CD14-positive monocyte (primary cell): ENCODE results near the gene SIK2. TPM values are rescaled to one million over a fixed set of nuclear protein-coding genes. Genes with fewer than 3 reads are reported as not detected.

ENCODE experiments used
- DNase-seq, 3 donors: peaks; one replicate each; pipeline ENCODE4 v3.0.0-alpha.2; 2011 to 2022
- H2AFZ ChIP-seq: 2 replicates; pipeline ENCODE4 v1.6.0; 2012; ENCODE audit warnings: mild to moderate bottlenecking, low read depth, low read length, inconsistent platforms; ENCODE audit not compliant: insufficient read depth, poor library complexity, severe bottlenecking
- H3K27ac ChIP-seq, 2 donors: 1 replicate in 1 of 2; 2 replicates in 1 of 2; pipeline ENCODE4 v1.5.1; 2012 to 2013; ENCODE audit warnings: low read length in 2 of 2, control low read depth in 1 of 2, inconsistent platforms in 1 of 2, low read depth in 1 of 2, mild to moderate bottlenecking in 1 of 2
- H3K27me3 ChIP-seq, 2 donors: one replicate each; pipeline versions ENCODE4 v1.6.0 to v1.6.1; 2011 to 2013; ENCODE audit warnings: low read length in 2 of 2; ENCODE audit not compliant: control insufficient read depth in 2 of 2, insufficient read depth in 2 of 2
- H3K36me3 ChIP-seq, 2 donors: replicated peaks in 1 of 2; 1 replicate in 1 of 2; 2 replicates in 1 of 2; pipeline versions ENCODE4 v1.5.1 to v1.6.1; 2012 to 2013; ENCODE audit warnings: low read length in 2 of 2, control low read depth in 1 of 2, inconsistent platforms in 1 of 2, mild to moderate bottlenecking in 1 of 2; ENCODE audit not compliant: insufficient read depth in 2 of 2, control insufficient read depth in 1 of 2
- H3K4me1 ChIP-seq, 2 donors: 1 replicate in 1 of 2; 2 replicates in 1 of 2; pipeline versions ENCODE4 v1.5.1 to v1.6.1; 2012 to 2013; ENCODE audit warnings: low read length in 2 of 2, control low read depth in 1 of 2, inconsistent platforms in 1 of 2, mild to moderate bottlenecking in 1 of 2, moderate library complexity in 1 of 2; ENCODE audit not compliant: insufficient read depth in 2 of 2, control insufficient read depth in 1 of 2
- H3K4me2 ChIP-seq: replicated peaks from 2 replicates; pipeline ENCODE3; 2012; ENCODE audit warnings: low read length, moderate library complexity, mild to moderate bottlenecking; ENCODE audit not compliant: poor library complexity, severe bottlenecking; ENCODE audit errors: extremely low read depth
- H3K4me3 ChIP-seq, 3 experiments: fragments of 200-600 bp in 1 of 3; sonication (generic) in 1 of 3; replicated peaks in 1 of 3; 1 replicate in 2 of 3; 2 replicates in 1 of 3; pipeline ENCODE4 v1.5.1; 2011 to 2013; ENCODE audit warnings: low read length in 3 of 3, mild to moderate bottlenecking in 3 of 3, control low read depth in 2 of 3, low read depth in 2 of 3, inconsistent platforms in 1 of 3, moderate library complexity in 1 of 3
- H3K79me2 ChIP-seq: 2 replicates; pipeline ENCODE4 v1.6.0; 2012; ENCODE audit warnings: mild to moderate bottlenecking, control low read depth, inconsistent platforms, low read length, moderate library complexity; ENCODE audit not compliant: insufficient read depth
- H3K9ac ChIP-seq: 2 replicates; pipeline ENCODE4 v1.6.0; 2017; ENCODE audit warnings: low read length, mild to moderate bottlenecking; ENCODE audit not compliant: insufficient read depth, poor library complexity, severe bottlenecking
- H3K9me3 ChIP-seq, 2 donors: replicated peaks in 1 of 2; 1 replicate in 1 of 2; 2 replicates in 1 of 2; pipeline versions ENCODE4 v1.5.1 to v1.6.1; 2012 to 2013; ENCODE audit warnings: low read length in 2 of 2, control low read depth in 1 of 2; ENCODE audit not compliant: control insufficient read depth in 1 of 2, insufficient read depth in 1 of 2
- H4K20me1 ChIP-seq: 2 replicates; pipeline ENCODE4 v1.6.0; 2012; ENCODE audit warnings: mild to moderate bottlenecking, low read length, control low read depth, moderate library complexity; ENCODE audit not compliant: insufficient read depth
- H3K27ac Mint-ChIP-seq, 7 donors: one replicate each; pipeline ENCODE4 v1.8.0; 2020; ENCODE audit warnings: mild to moderate bottlenecking in 7 of 7, mixed read lengths in 7 of 7, moderate library complexity in 6 of 7, inconsistent platforms in 2 of 7
- H3K27me3 Mint-ChIP-seq, 3 donors: one replicate each; pipeline ENCODE4 v1.8.0; 2021 to 2022; ENCODE audit warnings: low read depth in 3 of 3, mild to moderate bottlenecking in 3 of 3, mixed read lengths in 3 of 3, moderate library complexity in 3 of 3, inconsistent platforms in 1 of 3
- H3K36me3 Mint-ChIP-seq, 2 donors: one replicate each; pipeline ENCODE4 v1.8.0; 2020; ENCODE audit warnings: mixed read lengths in 2 of 2, inconsistent platforms in 1 of 2, mild to moderate bottlenecking in 1 of 2
- H3K4me1 Mint-ChIP-seq: one replicate; pipeline ENCODE4 v1.8.0; 2020; ENCODE audit warnings: mild to moderate bottlenecking, mixed read lengths
- H3K4me3 Mint-ChIP-seq, 2 donors: one replicate each; pipeline ENCODE4 v1.8.0; 2020; ENCODE audit warnings: mild to moderate bottlenecking in 2 of 2, mixed read lengths in 2 of 2, moderate library complexity in 1 of 2
- H3K9me3 Mint-ChIP-seq, 7 donors: one replicate each; pipeline ENCODE4 v1.8.0; 2020 to 2022; ENCODE audit warnings: mixed read lengths in 7 of 7, mild to moderate bottlenecking in 6 of 7, moderate library complexity in 6 of 7, inconsistent platforms in 2 of 7
- WGBS: methylation state at CpG from one replicate; pipeline ENCODE4 v1.1.5; 2013; ENCODE audit warnings: missing lambda C conversion rate; ENCODE audit not compliant: insufficient coverage; 5-methylcytosine and 5-hydroxymethylcytosine counted together
- intact Hi-C, 2 donors: fragments of 100-400 bp; cut with micrococcal nuclease; formaldehyde crosslinking; loops; one replicate each; pipeline versions ENCODE4 v1.15.0 to v1.15.1; 2023
- polyA plus RNA-seq, 3 donors: library from polyadenylated mRNA; depleted of rRNA in 1 of 3; unstranded in 2 of 3; stranded (reverse) in 1 of 3; fragments of 300-500 nt in 2 of 3; fragments of >200 nt in 1 of 3; fragmentation: Illumina TruSeq in 2 of 3; gene quantifications; 1 replicate in 2 of 3; 2 replicates in 1 of 3; pipeline ENCODE4 v1.2.3, GENCODE V29; 2012 to 2021
- TF ChIP-seq, protein P1 (sequence below): fragments of 200-600 bp; IDR thresholded peaks from one replicate; pipeline ENCODE4 v1.8.0; 2022; ENCODE audit warnings: antibody characterized with exemption, mild to moderate bottlenecking

Gene SIK2
- polyA plus RNA-seq, 3 donors: 0.16 to 8.8 (median 0.23) TPM

DNA sequence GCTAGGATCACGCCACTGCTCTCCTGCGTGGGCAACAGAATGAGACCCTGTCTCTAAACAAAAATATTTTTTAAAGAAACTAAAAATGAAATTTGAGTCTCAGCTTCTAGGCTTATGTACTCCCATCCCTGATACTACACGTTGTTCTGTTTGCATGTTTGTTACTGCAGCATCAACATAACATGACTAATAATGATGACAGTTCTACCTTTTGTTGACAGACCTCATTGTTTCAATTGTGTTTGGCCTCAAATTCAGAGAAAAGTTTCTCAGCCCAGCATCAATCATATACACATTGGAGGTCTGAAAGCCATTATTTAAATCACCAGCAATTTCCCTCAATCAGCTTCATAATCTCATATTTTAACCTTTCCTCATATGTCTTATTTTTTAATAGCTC is 40.9 kb upstream of the SIK2 start:
- H3K27ac ChIP-seq: no peak overlapping the region
- no peak overlapping the region for H3K27ac Mint-ChIP-seq
- no peaks in the 10 kb centered on the region for H3K4me1 ChIP-seq
- peaks cover 3% of the 10 kb centered on the region for H3K4me1 Mint-ChIP-seq
- no peak overlapping the region for H3K4me3 ChIP-seq
- intact Hi-C loops: loop anchor here in 1 of 2 donors (10.0 kb wide), 1 partner anchor 283 kb away; no protein-coding TSS in a partner anchor
- WGBS: no CpG with 5 or more reads among the region's 3 CpGs
- no peaks in the 10 kb centered on the region for H3K36me3 ChIP-seq
- H3K9me3 Mint-ChIP-seq: peaks cover 3 to 8% (median 5%) of the 10 kb centered on the region in 7 donors
- H3K79me2 ChIP-seq: no peaks in the 10 kb centered on the region
- no peak overlapping the region for H3K4me3 Mint-ChIP-seq
- no peak overlapping the region for H3K4me2 ChIP-seq
- no peaks in the 10 kb centered on the region for H3K27me3 ChIP-seq
- no peaks in the 10 kb centered on the region for H3K36me3 Mint-ChIP-seq
- H4K20me1 ChIP-seq: no peaks in the 10 kb centered on the region
- peaks cover 1 to 2% of the 10 kb centered on the region in 2 donors for H3K9me3 ChIP-seq
- no peak overlapping the region for H3K9ac ChIP-seq
- DNase-seq: no peak
- H2AFZ ChIP-seq: no peak overlapping the region
- TF ChIP-seq, protein P1, sequence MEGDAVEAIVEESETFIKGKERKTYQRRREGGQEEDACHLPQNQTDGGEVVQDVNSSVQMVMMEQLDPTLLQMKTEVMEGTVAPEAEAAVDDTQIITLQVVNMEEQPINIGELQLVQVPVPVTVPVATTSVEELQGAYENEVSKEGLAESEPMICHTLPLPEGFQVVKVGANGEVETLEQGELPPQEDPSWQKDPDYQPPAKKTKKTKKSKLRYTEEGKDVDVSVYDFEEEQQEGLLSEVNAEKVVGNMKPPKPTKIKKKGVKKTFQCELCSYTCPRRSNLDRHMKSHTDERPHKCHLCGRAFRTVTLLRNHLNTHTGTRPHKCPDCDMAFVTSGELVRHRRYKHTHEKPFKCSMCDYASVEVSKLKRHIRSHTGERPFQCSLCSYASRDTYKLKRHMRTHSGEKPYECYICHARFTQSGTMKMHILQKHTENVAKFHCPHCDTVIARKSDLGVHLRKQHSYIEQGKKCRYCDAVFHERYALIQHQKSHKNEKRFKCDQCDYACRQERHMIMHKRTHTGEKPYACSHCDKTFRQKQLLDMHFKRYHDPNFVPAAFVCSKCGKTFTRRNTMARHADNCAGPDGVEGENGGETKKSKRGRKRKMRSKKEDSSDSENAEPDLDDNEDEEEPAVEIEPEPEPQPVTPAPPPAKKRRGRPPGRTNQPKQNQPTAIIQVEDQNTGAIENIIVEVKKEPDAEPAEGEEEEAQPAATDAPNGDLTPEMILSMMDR: no peak
- peaks cover 0 to 4% (median 0%) of the 10 kb centered on the region in 3 donors for H3K27me3 Mint-ChIP-seq

DNA sequence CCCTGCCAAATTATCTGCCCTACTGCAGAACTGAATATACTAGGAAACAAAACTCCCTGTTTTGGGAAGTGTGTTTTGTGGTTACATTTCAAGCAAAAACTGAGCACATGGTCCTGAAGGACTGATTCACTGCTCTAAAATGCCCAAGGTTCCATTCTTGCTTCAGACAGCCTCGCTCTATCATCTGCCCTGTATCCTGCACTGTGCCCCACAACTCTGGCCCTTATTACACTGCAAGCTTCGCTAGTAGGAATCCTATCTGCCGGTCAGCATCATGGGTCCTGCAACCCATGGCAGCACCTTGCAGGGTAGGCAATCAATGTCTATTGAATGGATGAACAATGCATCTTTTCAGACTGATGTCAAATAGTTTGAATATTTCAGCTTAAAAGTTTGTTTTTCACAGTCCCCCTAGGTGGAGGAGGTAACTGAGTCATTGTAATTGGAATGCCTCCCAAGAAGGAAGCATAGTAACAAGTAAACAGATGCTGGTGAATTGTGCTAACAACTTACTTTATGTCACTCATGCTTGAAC is 40.4 kb upstream of the SIK2 start:
- Mint-ChIP-seq H3K36me3 (no peaks in the 10 kb centered on the region), H3K27me3 (peaks cover 0 to 3% (median 0%) of the 10 kb centered on the region in 3 donors), H3K4me1 (peaks cover 3% of the 10 kb centered on the region), H3K27ac (no peak overlapping the region), H3K4me3 (no peak overlapping the region), H3K9me3 (peaks cover 0 to 2% (median 0%) of the 10 kb centered on the region in 7 donors)
- intact Hi-C loops: loop anchor here in 1 of 2 donors (10.0 kb wide), 1 partner anchor 283 kb away; no protein-coding TSS in a partner anchor
- Histone ChIP-seq H3K36me3 (no peaks in the 10 kb centered on the region), H3K9me3 (no peaks in the 10 kb centered on the region), H3K4me1 (no peaks in the 10 kb centered on the region), H4K20me1 (no peaks in the 10 kb centered on the region), H3K79me2 (no peaks in the 10 kb centered on the region), H3K27me3 (no peaks in the 10 kb centered on the region), H2AFZ (no peak overlapping the region), H3K9ac (no peak overlapping the region), H3K4me3 (no peak overlapping the region), H3K4me2 (no peak overlapping the region), H3K27ac (no peak overlapping the region)
- 55% methylated on average over 1 of the region's 3 CpGs for WGBS
- DNase-seq: no peak
- TF ChIP-seq, protein P1: no peak
